Measurements from ENCODE around the gene DPYSL5. TPM values are rescaled to one million over a fixed set of nuclear protein-coding genes. Genes with fewer than 3 reads are reported as not detected.

Gene DPYSL5
- total and polyA plus RNA-seq, 4 donors: not detected

GRCh38 chr2:26877276-26877675 is 29.3 kb downstream of the DPYSL5 start:
- TF ChIP-seq RAD21 (IDR thresholded peaks at IDR 0.05) (no peak), FOXA2 (IDR thresholded peaks at IDR 0.05) (no peak), NR2F2 (IDR thresholded peaks at IDR 0.05) (no peak), EGR1 (IDR thresholded peaks at IDR 0.05; ENCODE audit: low read depth in 2 of 2) (no peak), HNF4G (IDR thresholded peaks at IDR 0.05) (no peak)
- TF ChIP-seq, protein P1, sequence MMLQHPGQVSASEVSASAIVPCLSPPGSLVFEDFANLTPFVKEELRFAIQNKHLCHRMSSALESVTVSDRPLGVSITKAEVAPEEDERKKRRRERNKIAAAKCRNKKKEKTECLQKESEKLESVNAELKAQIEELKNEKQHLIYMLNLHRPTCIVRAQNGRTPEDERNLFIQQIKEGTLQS (IDR thresholded peaks at IDR 0.05): no peak
- Histone ChIP-seq H3K4me3 (ENCODE audit: low read depth in 1 of 3, low read length in 3 of 3) (no peak overlapping the region), H3K27ac (ENCODE audit: low read depth in 1 of 2, low read length in 2 of 2) (no peak overlapping the region), H3K36me3 (ENCODE audit: control insufficient read depth in 4 of 4, insufficient read depth in 3 of 4, low read depth in 1 of 4, low read length in 3 of 4) (no peaks in the 10 kb centered on the region), H3K27me3 (ENCODE audit: control insufficient read depth in 4 of 4, insufficient read depth in 4 of 4, low read length in 3 of 4) (no peaks in the 10 kb centered on the region), H3K9me3 (ENCODE audit: control insufficient read depth in 4 of 4, low read length in 3 of 4) (no peaks in the 10 kb centered on the region), H3K4me1 (ENCODE audit: control insufficient read depth in 4 of 4, insufficient read depth in 4 of 4, low read length in 3 of 4) (no peaks in the 10 kb centered on the region), H3K9ac (ENCODE audit: low read depth in 1 of 2, low read length in 2 of 2) (no peak overlapping the region)
- 91% methylated on average over 2 of the region's 2 CpGs for WGBS
- no peak for DNase-seq (ENCODE audit: low spot score)

GRCh38 chr2:26880161-26880560 is 32.2 kb downstream of the DPYSL5 start:
- no peak for TF ChIP-seq GABPA (IDR thresholded peaks at IDR 0.05 in 1 of 2, conservative IDR thresholded peaks at IDR 0.05 in 1 of 2)
- no peak for TF ChIP-seq FOXA2 (IDR thresholded peaks at IDR 0.05)
- TF ChIP-seq YY1 (IDR thresholded peaks at IDR 0.05): no peak
- no peak for TF ChIP-seq FOXA1 (IDR thresholded peaks at IDR 0.05)
- TF ChIP-seq TAF1 (conservative IDR thresholded peaks at IDR 0.05): no peak
- Histone ChIP-seq H3K9me3 (ENCODE audit: control insufficient read depth in 4 of 4, low read length in 3 of 4) (no peaks in the 10 kb centered on the region), H3K4me3 (ENCODE audit: low read depth in 1 of 3, low read length in 3 of 3) (no peak overlapping the region), H3K27me3 (ENCODE audit: control insufficient read depth in 4 of 4, insufficient read depth in 4 of 4, low read length in 3 of 4) (no peaks in the 10 kb centered on the region), H3K27ac (ENCODE audit: low read depth in 1 of 2, low read length in 2 of 2) (no peak overlapping the region), H3K36me3 (ENCODE audit: control insufficient read depth in 4 of 4, insufficient read depth in 3 of 4, low read depth in 1 of 4, low read length in 3 of 4) (no peaks in the 10 kb centered on the region), H3K9ac (ENCODE audit: low read depth in 1 of 2, low read length in 2 of 2) (no peak overlapping the region), H3K4me1 (ENCODE audit: control insufficient read depth in 4 of 4, insufficient read depth in 4 of 4, low read length in 3 of 4) (no peaks in the 10 kb centered on the region)
- 85% methylated on average over 2 of the region's 2 CpGs for WGBS
- no peak for DNase-seq (ENCODE audit: low spot score)

GRCh38 chr2:26880910-26881435 is 33.0 kb downstream of the DPYSL5 start:
- no peak overlapping the region for H3K27ac ChIP-seq (ENCODE audit: low read depth in 1 of 2, low read length in 2 of 2)
- 76% methylated on average over 10 of the region's 10 CpGs for WGBS
- H3K4me1 ChIP-seq (ENCODE audit: control insufficient read depth in 4 of 4, insufficient read depth in 4 of 4, low read length in 3 of 4): no peaks in the 10 kb centered on the region
- TF ChIP-seq REST (IDR thresholded peaks at IDR 0.05) (no peak), FOXA1 (IDR thresholded peaks at IDR 0.05) (no peak), GABPA (IDR thresholded peaks at IDR 0.05 in 1 of 2, conservative IDR thresholded peaks at IDR 0.05 in 1 of 2) (no peak), RXRA (IDR thresholded peaks at IDR 0.05) (no peak), RAD21 (IDR thresholded peaks at IDR 0.05) (no peak), FOXA2 (IDR thresholded peaks at IDR 0.05) (no peak), JUND (IDR thresholded peaks at IDR 0.05) (no peak), HNF4G (IDR thresholded peaks at IDR 0.05) (no peak), YY1 (IDR thresholded peaks at IDR 0.05) (no peak), CTCF (IDR thresholded peaks at IDR 0.05; ENCODE audit: low read depth, low read length, missing input control) (no peak), HNF4A (conservative IDR thresholded peaks at IDR 0.05) (no peak), SP1 (IDR thresholded peaks at IDR 0.05) (no peak), MAX (IDR thresholded peaks at IDR 0.05) (no peak)
- TF ChIP-seq, protein P2, sequence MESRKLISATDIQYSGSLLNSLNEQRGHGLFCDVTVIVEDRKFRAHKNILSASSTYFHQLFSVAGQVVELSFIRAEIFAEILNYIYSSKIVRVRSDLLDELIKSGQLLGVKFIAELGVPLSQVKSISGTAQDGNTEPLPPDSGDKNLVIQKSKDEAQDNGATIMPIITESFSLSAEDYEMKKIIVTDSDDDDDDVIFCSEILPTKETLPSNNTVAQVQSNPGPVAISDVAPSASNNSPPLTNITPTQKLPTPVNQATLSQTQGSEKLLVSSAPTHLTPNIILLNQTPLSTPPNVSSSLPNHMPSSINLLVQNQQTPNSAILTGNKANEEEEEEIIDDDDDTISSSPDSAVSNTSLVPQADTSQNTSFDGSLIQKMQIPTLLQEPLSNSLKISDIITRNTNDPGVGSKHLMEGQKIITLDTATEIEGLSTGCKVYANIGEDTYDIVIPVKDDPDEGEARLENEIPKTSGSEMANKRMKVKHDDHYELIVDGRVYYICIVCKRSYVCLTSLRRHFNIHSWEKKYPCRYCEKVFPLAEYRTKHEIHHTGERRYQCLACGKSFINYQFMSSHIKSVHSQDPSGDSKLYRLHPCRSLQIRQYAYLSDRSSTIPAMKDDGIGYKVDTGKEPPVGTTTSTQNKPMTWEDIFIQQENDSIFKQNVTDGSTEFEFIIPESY (IDR thresholded peaks at IDR 0.05): no peak
- TF ChIP-seq, protein P1 (IDR thresholded peaks at IDR 0.05): no peak
- no peak overlapping the region for H3K9ac ChIP-seq (ENCODE audit: low read depth in 1 of 2, low read length in 2 of 2)
- H3K4me3 ChIP-seq (ENCODE audit: low read depth in 1 of 3, low read length in 3 of 3): no peak overlapping the region
- H3K9me3 ChIP-seq (ENCODE audit: control insufficient read depth in 4 of 4, low read length in 3 of 4): no peaks in the 10 kb centered on the region
- no peaks in the 10 kb centered on the region for H3K36me3 ChIP-seq (ENCODE audit: control insufficient read depth in 4 of 4, insufficient read depth in 3 of 4, low read depth in 1 of 4, low read length in 3 of 4)
- no peaks in the 10 kb centered on the region for H3K27me3 ChIP-seq (ENCODE audit: control insufficient read depth in 4 of 4, insufficient read depth in 4 of 4, low read length in 3 of 4)
- DNase-seq (ENCODE audit: low spot score): no peak

All from liver (tissue), 9 donors.